Ecto neural progenitor cell (in vitro differentiated cells): ENCODE results near the gene TUBA1B.

Experiments used
- DNase-seq: peaks from one replicate; pipeline ENCODE4 v3.0.0-alpha.2; 2018; ENCODE audit warnings: low spot score

TUBA1B gene

GRCh38 chr12:49089821-49090773 lies 41.1 kb downstream of the TUBA1B start:
- peak; percentile 78 for DNase-seq

- DNase-seq: no peak
Measured at GRCh38 chr12:49088932-49089330, 42.3 kb downstream of the TUBA1B start.

- DNase-seq: peak; percentile 86
Measured at GRCh38 chr12:49088150-49088931, 42.9 kb downstream of the TUBA1B start.

GRCh38 chr12:49086116-49086515 lies 45.1 kb downstream of the TUBA1B start:
- no peak for DNase-seq

- DNase-seq: no peak
Measured at GRCh38 chr12:49084438-49084837, 46.8 kb downstream of the TUBA1B start.

GRCh38 chr12:49079793-49080192 lies 51.4 kb downstream of the TUBA1B start:
- DNase-seq: no peak
